SIG-M5 (cell line): ENCODE measurements around the gene EXOC3L4.

Source experiments
- DNase-seq: peaks from one replicate; lab custom pipeline; 2025; lab: John Stamatoyannopoulos, UW

The EXOC3L4 gene

GRCh38 chr14:103133210-103134140, 39.0 kb downstream of the EXOC3L4 start:
- DNase-seq, result no peak

GRCh38 chr14:103134405-103134804, 39.9 kb downstream of the EXOC3L4 start:
- no peak for DNase-seq

GRCh38 chr14:103134919-103135318, 40.4 kb downstream of the EXOC3L4 start:
- no peak for DNase-seq

- DNase-seq, result no peak
Observed at GRCh38 chr14:103135333-103136260, 41.1 kb downstream of the EXOC3L4 start.

GRCh38 chr14:103136388-103137271, 42.1 kb downstream of the EXOC3L4 start:
- no peak for DNase-seq

- DNase-seq, result no peak
Observed at GRCh38 chr14:103137689-103138300, 43.3 kb downstream of the EXOC3L4 start.

GRCh38 chr14:103138301-103139131, 44.0 kb downstream of the EXOC3L4 start:
- no peak for DNase-seq

- no peak for DNase-seq
Observed at GRCh38 chr14:103139132-103140025, 44.9 kb downstream of the EXOC3L4 start.

- DNase-seq, result no peak
Observed at GRCh38 chr14:103140316-103141109, 46.0 kb downstream of the EXOC3L4 start.

GRCh38 chr14:103141117-103141796, 46.7 kb downstream of the EXOC3L4 start:
- DNase-seq, result no peak

- no peak for DNase-seq
Observed at GRCh38 chr14:103142026-103142425, 47.5 kb downstream of the EXOC3L4 start.

GRCh38 chr14:103142721-103143302, 48.3 kb downstream of the EXOC3L4 start:
- no peak for DNase-seq

- DNase-seq, result no peak
Observed at GRCh38 chr14:103143506-103143905, 49.0 kb downstream of the EXOC3L4 start.

GRCh38 chr14:103144085-103144484, 49.6 kb downstream of the EXOC3L4 start:
- DNase-seq, result no peak

GRCh38 chr14:103146141-103146709, 51.7 kb downstream of the EXOC3L4 start:
- DNase-seq, result no peak

- DNase-seq, result no peak
Observed at GRCh38 chr14:103149351-103150237, 55.1 kb downstream of the EXOC3L4 start.
